Kidney capillary endothelial cell (primary cell): ENCODE results near the gene ATP4A.

Experiments
- DNase-seq: peaks from one replicate; pipeline ENCODE4 v3.0.0-alpha.2; 2018; ENCODE audit warnings: low spot score

The ATP4A gene

GRCh38 chr19:35524181-35524837 is 39.1 kb downstream of the ATP4A start:
- DNase-seq = no peak

DNA sequence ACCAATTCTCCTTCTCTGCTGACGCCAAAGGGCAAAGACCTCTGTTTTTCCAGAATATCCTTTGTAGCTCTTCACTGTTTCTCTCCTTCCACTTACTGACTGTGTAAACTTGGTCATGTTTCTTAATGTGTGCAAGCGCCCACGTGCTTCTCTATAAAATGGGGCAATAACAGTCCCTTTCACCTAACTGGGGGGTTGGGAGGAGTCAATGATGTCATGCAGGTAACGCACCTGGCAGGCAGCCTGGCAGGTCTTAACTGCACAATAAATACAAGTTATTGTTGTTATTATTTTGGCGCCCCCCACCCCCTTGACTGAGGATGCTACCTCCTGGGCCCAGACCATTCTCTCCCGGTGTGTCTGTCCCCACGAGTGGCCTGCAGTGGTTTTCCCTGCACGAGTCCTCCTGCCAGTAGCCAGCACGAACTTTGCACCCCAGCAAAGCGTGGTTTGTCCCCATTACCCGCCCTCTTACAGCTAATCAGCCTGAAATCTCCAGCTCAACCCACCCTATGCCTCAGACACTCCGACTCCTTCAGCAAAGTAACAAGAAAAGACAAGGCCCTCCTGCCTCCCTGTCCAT is 40.6 kb downstream of the ATP4A start:
- DNase-seq = no peak

DNA sequence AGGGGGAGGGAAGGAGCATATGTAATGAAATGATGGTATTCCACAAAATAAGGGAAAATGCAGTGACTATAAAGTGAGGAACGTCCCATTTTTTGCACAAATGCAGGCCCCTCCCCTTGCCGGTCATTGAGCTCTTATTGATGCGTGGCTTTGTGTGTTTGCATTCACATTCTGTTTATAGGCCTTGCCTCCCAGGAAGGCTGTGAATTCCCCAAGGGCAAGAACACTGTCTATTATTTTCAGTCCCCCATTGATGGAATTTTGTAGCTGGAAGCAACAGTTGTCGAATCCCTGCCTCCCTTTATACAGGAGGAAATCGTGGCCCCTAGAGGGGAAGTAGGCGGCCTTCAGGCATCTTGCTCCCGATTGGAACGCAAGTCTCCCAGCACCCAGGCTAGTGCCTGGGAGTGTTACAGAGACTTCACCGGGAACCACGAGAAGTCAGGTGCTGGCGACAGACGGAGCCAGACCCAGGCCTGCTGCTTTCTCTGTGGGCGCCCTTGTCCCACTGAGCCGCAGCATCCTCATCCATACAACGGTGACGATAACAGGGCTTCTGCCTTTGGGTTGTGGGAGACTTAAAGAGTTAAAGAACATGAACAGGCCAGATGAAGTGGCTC is 42.2 kb downstream of the ATP4A start:
- no peak for DNase-seq

DNA sequence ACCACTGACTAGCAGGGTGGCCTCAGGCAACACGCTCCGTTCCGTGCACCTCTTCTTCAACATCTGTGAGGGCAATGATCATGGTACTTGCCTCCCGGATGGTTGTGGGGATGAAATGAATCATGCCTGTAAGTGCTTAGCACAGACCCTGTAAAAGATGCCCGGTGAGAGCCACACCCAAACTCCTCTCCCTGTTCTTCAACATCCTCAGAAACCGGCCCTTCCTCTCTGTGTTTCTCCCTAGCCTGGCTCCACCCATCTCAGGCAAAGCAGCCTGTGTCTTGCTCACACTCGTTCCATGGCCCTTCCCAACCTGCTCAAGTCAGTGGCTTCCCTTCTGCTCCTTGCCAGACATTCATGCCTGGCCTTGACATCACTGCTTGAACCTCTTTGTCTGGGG is 44.2 kb downstream of the ATP4A start:
- no peak for DNase-seq

DNA sequence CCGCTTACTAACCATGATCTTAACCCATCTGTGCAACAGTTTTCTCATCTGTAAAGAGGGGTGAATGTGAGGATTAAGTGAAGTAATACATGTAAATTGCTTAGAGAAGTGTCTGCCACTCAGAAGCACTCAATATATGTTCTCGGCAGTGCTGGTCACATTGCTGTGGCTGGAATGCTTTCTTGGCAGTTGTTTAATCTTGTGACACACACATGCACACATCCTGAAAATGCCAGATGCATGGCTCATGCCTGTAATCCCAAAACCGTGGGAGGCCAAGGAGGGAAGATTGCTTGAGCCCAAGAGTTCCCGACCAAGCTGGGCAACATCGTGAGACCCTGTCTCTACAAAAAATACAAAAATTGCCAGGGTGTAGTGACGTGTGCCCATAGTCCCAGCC is 45.1 kb downstream of the ATP4A start:
- peak; percentile 23 for DNase-seq

DNA sequence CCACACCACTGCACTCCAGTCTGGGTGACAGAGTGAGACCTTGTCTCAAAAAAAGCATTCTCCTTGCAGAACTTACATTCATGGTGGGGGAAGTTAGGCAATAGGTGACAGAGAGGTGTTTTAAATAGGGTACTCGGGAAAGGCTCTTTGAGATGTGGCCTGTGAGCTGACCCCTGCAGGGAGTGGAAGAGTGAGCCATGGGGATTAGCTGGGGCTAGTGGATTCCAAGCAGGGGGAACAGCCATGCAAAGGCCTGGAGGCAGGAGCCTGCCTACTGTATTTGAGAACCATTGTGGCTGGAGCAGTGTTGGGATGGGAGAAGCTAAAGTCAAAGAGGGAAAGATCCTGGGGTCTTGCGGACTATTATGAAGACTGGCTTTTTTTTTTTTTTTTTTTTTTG is 46.1 kb downstream of the ATP4A start:
- no peak for DNase-seq

DNA sequence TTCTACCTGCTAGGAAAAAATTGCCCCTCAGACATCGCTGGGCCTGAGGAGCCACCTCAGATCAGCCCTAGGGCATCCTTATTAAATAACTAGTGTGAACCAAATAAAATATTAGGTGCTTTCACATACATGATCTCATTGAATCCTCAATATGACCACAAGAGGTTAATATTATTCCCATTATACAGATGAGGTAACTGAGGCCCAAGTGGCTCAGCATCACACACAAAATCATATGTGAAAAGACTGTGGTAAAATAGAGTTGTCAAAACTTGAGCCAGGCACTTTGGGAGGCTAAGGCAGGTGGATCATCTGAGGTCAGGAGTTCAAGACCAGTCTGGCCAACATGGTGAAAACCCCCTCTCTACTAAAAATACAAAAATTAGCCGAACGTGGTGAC is 47.1 kb downstream of the ATP4A start:
- DNase-seq = no peak

DNA sequence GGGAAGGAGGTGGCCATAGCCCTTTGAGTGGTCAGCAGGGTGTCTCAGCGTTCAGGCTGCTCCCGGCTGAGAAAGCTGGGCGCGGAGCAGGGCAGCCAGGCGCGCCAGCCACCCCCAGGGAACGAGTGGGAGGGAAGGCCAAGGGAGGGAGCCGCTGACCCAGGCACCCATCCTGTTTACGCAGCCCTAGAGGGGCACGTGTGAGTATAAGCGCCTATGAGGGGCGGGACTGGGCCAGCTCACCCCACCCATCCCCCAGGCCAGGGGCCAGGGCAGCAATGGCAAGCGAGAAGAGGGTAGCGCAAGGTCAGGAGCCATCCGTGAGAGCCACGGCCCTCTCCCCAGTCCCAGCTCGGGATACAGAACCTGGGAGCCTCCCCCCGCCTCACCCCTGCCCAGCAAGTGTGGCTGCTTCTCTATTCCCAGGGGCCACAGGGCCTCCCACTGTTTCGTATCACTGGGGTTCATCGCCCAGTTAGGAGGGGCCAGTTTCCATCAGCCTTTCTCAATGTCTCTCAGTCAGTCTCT is 49.1 kb downstream of the ATP4A start:
- no peak for DNase-seq

GRCh38 chr19:35513628-35514281 is 49.7 kb downstream of the ATP4A start, which contains the start of gene DMKN:
DMKN (minus strand) TSS chr19:35513649; CDS start chr19:35513475, 174 bp downstream.
- no peak for DNase-seq

GRCh38 chr19:35512831-35513627 is 50.4 kb downstream of the ATP4A start:
- no peak for DNase-seq

GRCh38 chr19:35511337-35511736 is 52.1 kb downstream of the ATP4A start:
- DNase-seq = no peak

- no peak for DNase-seq
Observed at GRCh38 chr19:35510626-35510964, 52.9 kb downstream of the ATP4A start.

- DNase-seq = no peak
Observed at GRCh38 chr19:35509861-35510625, 53.4 kb downstream of the ATP4A start.

- DNase-seq = no peak
Observed at GRCh38 chr19:35509018-35509652, 54.3 kb downstream of the ATP4A start.

DNA sequence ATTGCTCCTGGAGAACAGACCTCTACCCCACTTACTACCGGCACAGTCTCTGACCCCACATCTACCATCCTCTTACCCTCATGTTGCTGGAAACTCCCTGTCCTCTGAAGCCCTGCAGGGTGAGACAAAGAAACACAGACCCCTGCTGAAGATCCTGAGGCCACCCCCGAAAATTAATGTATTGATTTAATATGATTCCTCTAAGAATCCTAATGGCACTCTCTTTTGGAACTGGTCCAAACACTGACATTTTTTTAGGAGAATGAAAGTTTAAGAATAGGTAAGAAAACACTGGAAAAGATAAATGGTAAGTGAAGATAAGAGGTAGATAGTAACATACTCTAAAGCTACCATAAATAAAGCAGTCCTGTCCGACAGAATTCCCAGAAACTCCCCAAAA is 55.3 kb downstream of the ATP4A start:
- DNase-seq = no peak

GRCh38 chr19:35507561-35507960 is 55.9 kb downstream of the ATP4A start:
- DNase-seq = no peak

- no peak for DNase-seq
Observed at GRCh38 chr19:35506011-35506410, 57.4 kb downstream of the ATP4A start.

- DNase-seq = no peak
Observed at GRCh38 chr19:35502751-35503150, 60.7 kb downstream of the ATP4A start.

DNA sequence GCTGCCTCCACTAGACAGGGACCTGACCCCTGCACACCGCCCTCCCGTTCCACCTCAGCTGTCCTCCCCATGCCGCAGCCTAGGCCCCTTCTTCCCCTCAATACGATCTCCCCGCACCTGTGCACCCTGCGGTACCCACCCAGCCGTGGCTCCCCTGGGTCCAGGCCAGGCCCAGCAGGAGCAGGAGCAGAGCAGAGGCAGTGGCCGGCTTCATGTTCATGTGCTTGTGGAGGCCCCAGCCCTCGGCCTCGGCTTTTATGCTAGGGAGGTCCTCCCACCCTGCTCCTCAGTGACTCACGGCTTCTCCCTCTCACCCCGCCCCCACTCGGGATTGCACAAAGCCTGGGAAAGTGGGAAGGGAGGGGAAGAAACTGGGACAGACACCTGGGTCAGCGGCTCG is 61.8 kb downstream of the ATP4A start:
- DNase-seq = no peak

- DNase-seq = no peak
Observed at GRCh38 chr19:35500611-35501010, 62.8 kb downstream of the ATP4A start.
